ENCODE measurements around the gene DGKB. TPM values are rescaled to one million over a fixed set of nuclear protein-coding genes. Genes with fewer than 3 reads are reported as not detected.

Gene DGKB
- polyA plus RNA-seq, 1 donor from 2014 or later, result not detected

- H3K4me1 Mint-ChIP-seq, result no peaks in the 10 kb centered on the region
- no peaks in the 10 kb centered on the region for H3K36me3 Mint-ChIP-seq
- no peaks in the 10 kb centered on the region for H3K9me3 Mint-ChIP-seq
- H3K27me3 Mint-ChIP-seq, result no peaks in the 10 kb centered on the region
- H3K27ac Mint-ChIP-seq, result no peak overlapping the region
- no peak overlapping the region for H3K4me3 Mint-ChIP-seq
Observed at GRCh38 chr7:14229047-14229446, 673.5 kb downstream of the DGKB start.

- no peak overlapping the region for H3K4me3 Mint-ChIP-seq
- no peaks in the 10 kb centered on the region for H3K4me1 Mint-ChIP-seq
- H3K9me3 Mint-ChIP-seq, result no peaks in the 10 kb centered on the region
- no peak overlapping the region for H3K27ac Mint-ChIP-seq
- no peaks in the 10 kb centered on the region for H3K27me3 Mint-ChIP-seq
- H3K36me3 Mint-ChIP-seq, result no peaks in the 10 kb centered on the region
Observed at GRCh38 chr7:14228341-14228740, 674.2 kb downstream of the DGKB start.

GRCh38 chr7:14226126-14226525 lies 676.4 kb downstream of the DGKB start:
- Mint-ChIP-seq H3K36me3 (no peaks in the 10 kb centered on the region), H3K27me3 (no peaks in the 10 kb centered on the region), H3K27ac (no peak overlapping the region), H3K9me3 (peaks cover 0 to 3% (median 2%) of the 10 kb centered on the region in 3 donors), H3K4me1 (no peaks in the 10 kb centered on the region), H3K4me3 (no peak overlapping the region)

GRCh38 chr7:14219125-14219524 lies 683.4 kb downstream of the DGKB start:
- Mint-ChIP-seq H3K27me3 (no peaks in the 10 kb centered on the region), H3K4me3 (no peak overlapping the region), H3K4me1 (no peaks in the 10 kb centered on the region), H3K9me3 (peaks cover under 1 to 6% (median 2%) of the 10 kb centered on the region in 3 donors), H3K27ac (no peak overlapping the region), H3K36me3 (no peaks in the 10 kb centered on the region)

- Mint-ChIP-seq H3K9me3 (peaks cover 2 to 6% (median 4%) of the 10 kb centered on the region in 3 donors), H3K4me1 (no peaks in the 10 kb centered on the region), H3K27ac (no peak overlapping the region), H3K4me3 (no peak overlapping the region), H3K36me3 (no peaks in the 10 kb centered on the region), H3K27me3 (no peaks in the 10 kb centered on the region)
Observed at GRCh38 chr7:14218338-14218737, 684.2 kb downstream of the DGKB start.

GRCh38 chr7:14209896-14210484 lies 692.6 kb downstream of the DGKB start:
- Mint-ChIP-seq H3K9me3 (peaks cover 0 to 4% (median 2%) of the 10 kb centered on the region in 3 donors), H3K4me1 (no peaks in the 10 kb centered on the region), H3K36me3 (no peaks in the 10 kb centered on the region), H3K4me3 (no peak overlapping the region), H3K27me3 (peaks cover 3% of the 10 kb centered on the region), H3K27ac (no peak overlapping the region)

GRCh38 chr7:14207711-14208110 lies 694.8 kb downstream of the DGKB start:
- H3K4me1 Mint-ChIP-seq, result no peaks in the 10 kb centered on the region
- H3K27ac Mint-ChIP-seq, result no peak overlapping the region
- no peak overlapping the region for H3K4me3 Mint-ChIP-seq
- H3K9me3 Mint-ChIP-seq, result no peaks in the 10 kb centered on the region
- H3K36me3 Mint-ChIP-seq, result no peaks in the 10 kb centered on the region
- peaks cover 3% of the 10 kb centered on the region for H3K27me3 Mint-ChIP-seq

GRCh38 chr7:14207138-14207537 lies 695.4 kb downstream of the DGKB start:
- Mint-ChIP-seq H3K36me3 (no peaks in the 10 kb centered on the region), H3K9me3 (no peaks in the 10 kb centered on the region), H3K4me3 (no peak overlapping the region), H3K27ac (no peak overlapping the region), H3K27me3 (peaks cover 3% of the 10 kb centered on the region), H3K4me1 (no peaks in the 10 kb centered on the region)

GRCh38 chr7:14206121-14206520 lies 696.4 kb downstream of the DGKB start:
- H3K36me3 Mint-ChIP-seq, result no peaks in the 10 kb centered on the region
- H3K27ac Mint-ChIP-seq, result no peak overlapping the region
- H3K27me3 Mint-ChIP-seq, result peaks cover 3% of the 10 kb centered on the region
- H3K4me3 Mint-ChIP-seq, result no peak overlapping the region
- H3K9me3 Mint-ChIP-seq, result no peaks in the 10 kb centered on the region
- no peaks in the 10 kb centered on the region for H3K4me1 Mint-ChIP-seq

- Mint-ChIP-seq H3K27me3 (no peaks in the 10 kb centered on the region), H3K36me3 (no peaks in the 10 kb centered on the region), H3K27ac (no peak overlapping the region), H3K4me3 (no peak overlapping the region), H3K4me1 (no peaks in the 10 kb centered on the region), H3K9me3 (no peaks in the 10 kb centered on the region)
Observed at GRCh38 chr7:14201353-14201752, 701.2 kb downstream of the DGKB start.

GRCh38 chr7:14199336-14199735 lies 703.2 kb downstream of the DGKB start:
- no peaks in the 10 kb centered on the region for H3K4me1 Mint-ChIP-seq
- H3K9me3 Mint-ChIP-seq, result no peaks in the 10 kb centered on the region
- no peaks in the 10 kb centered on the region for H3K36me3 Mint-ChIP-seq
- no peak overlapping the region for H3K4me3 Mint-ChIP-seq
- no peak overlapping the region for H3K27ac Mint-ChIP-seq
- H3K27me3 Mint-ChIP-seq, result no peaks in the 10 kb centered on the region

GRCh38 chr7:14197280-14197679 lies 705.3 kb downstream of the DGKB start:
- Mint-ChIP-seq H3K27me3 (no peaks in the 10 kb centered on the region), H3K4me1 (no peaks in the 10 kb centered on the region), H3K27ac (no peak overlapping the region), H3K9me3 (peaks cover 0 to 6% (median 0%) of the 10 kb centered on the region in 3 donors), H3K4me3 (no peak overlapping the region), H3K36me3 (no peaks in the 10 kb centered on the region)

GRCh38 chr7:14196555-14196954 lies 706.0 kb downstream of the DGKB start:
- Mint-ChIP-seq H3K27ac (no peak overlapping the region), H3K27me3 (no peaks in the 10 kb centered on the region), H3K4me1 (no peaks in the 10 kb centered on the region), H3K4me3 (no peak overlapping the region), H3K9me3 (peaks cover 0 to 6% (median 0%) of the 10 kb centered on the region in 3 donors), H3K36me3 (no peaks in the 10 kb centered on the region)

- Mint-ChIP-seq H3K4me1 (no peaks in the 10 kb centered on the region), H3K36me3 (no peaks in the 10 kb centered on the region), H3K4me3 (no peak overlapping the region), H3K27ac (no peak overlapping the region), H3K9me3 (peaks cover 0 to 6% (median 0%) of the 10 kb centered on the region in 3 donors), H3K27me3 (no peaks in the 10 kb centered on the region)
Observed at GRCh38 chr7:14195871-14196270, 706.7 kb downstream of the DGKB start.

GRCh38 chr7:14195079-14195478 lies 707.5 kb downstream of the DGKB start:
- H3K27ac Mint-ChIP-seq, result no peak overlapping the region
- H3K4me1 Mint-ChIP-seq, result no peaks in the 10 kb centered on the region
- H3K9me3 Mint-ChIP-seq, result peaks cover 0 to 6% (median 0%) of the 10 kb centered on the region in 3 donors
- H3K4me3 Mint-ChIP-seq, result no peak overlapping the region
- peaks cover 2% of the 10 kb centered on the region for H3K36me3 Mint-ChIP-seq
- no peaks in the 10 kb centered on the region for H3K27me3 Mint-ChIP-seq

GRCh38 chr7:14191686-14192098 lies 710.9 kb downstream of the DGKB start:
- H3K4me1 Mint-ChIP-seq, result no peaks in the 10 kb centered on the region
- H3K4me3 Mint-ChIP-seq, result no peak overlapping the region
- no peaks in the 10 kb centered on the region for H3K27me3 Mint-ChIP-seq
- no peak overlapping the region for H3K27ac Mint-ChIP-seq
- peaks cover 3% of the 10 kb centered on the region for H3K36me3 Mint-ChIP-seq
- H3K9me3 Mint-ChIP-seq, result peaks cover 0 to 13% (median 0%) of the 10 kb centered on the region in 3 donors
